ENCODE measurements around the gene DCDC1.

The DCDC1 gene

GRCh38 chr11:30917859-30918478, 451.6 kb downstream of the DCDC1 start:
- no peak overlapping the region for H3K27ac ChIP-seq (ENCODE audit: low read depth, low read length)
- peaks cover 69% of the 10 kb centered on the region for H3K27me3 ChIP-seq (ENCODE audit: insufficient read depth, low read length)
- no peaks in the 10 kb centered on the region for H3K4me1 ChIP-seq (ENCODE audit: control insufficient read depth, insufficient read depth, low read length, unreplicated experiment)
- H3K36me3 ChIP-seq (ENCODE audit: insufficient read depth, low read length) = no peaks in the 10 kb centered on the region
- no peak overlapping the region for H3K4me3 ChIP-seq (ENCODE audit: low read depth, low read length)
- H3K79me2 ChIP-seq (ENCODE audit: control insufficient read depth, insufficient read depth, low read length, unreplicated experiment) = no peaks in the 10 kb centered on the region
- H2AFZ ChIP-seq (ENCODE audit: low read length, unreplicated experiment) = no peak overlapping the region

GRCh38 chr11:30917266-30917665, 452.3 kb downstream of the DCDC1 start:
- H3K27ac ChIP-seq (ENCODE audit: low read depth, low read length) = no peak overlapping the region
- H2AFZ ChIP-seq (ENCODE audit: low read length, unreplicated experiment) = no peak overlapping the region
- H3K27me3 ChIP-seq (ENCODE audit: insufficient read depth, low read length) = peaks cover 68% of the 10 kb centered on the region
- H3K79me2 ChIP-seq (ENCODE audit: control insufficient read depth, insufficient read depth, low read length, unreplicated experiment) = no peaks in the 10 kb centered on the region
- no peak overlapping the region for H3K4me3 ChIP-seq (ENCODE audit: low read depth, low read length)
- no peaks in the 10 kb centered on the region for H3K4me1 ChIP-seq (ENCODE audit: control insufficient read depth, insufficient read depth, low read length, unreplicated experiment)
- H3K36me3 ChIP-seq (ENCODE audit: insufficient read depth, low read length) = no peaks in the 10 kb centered on the region

- H2AFZ ChIP-seq (ENCODE audit: low read length, unreplicated experiment) = no peak overlapping the region
- no peak overlapping the region for H3K4me3 ChIP-seq (ENCODE audit: low read depth, low read length)
- H3K4me1 ChIP-seq (ENCODE audit: control insufficient read depth, insufficient read depth, low read length, unreplicated experiment) = no peaks in the 10 kb centered on the region
- H3K36me3 ChIP-seq (ENCODE audit: insufficient read depth, low read length) = no peaks in the 10 kb centered on the region
- H3K27me3 ChIP-seq (ENCODE audit: insufficient read depth, low read length) = peaks cover 65% of the 10 kb centered on the region
- H3K79me2 ChIP-seq (ENCODE audit: control insufficient read depth, insufficient read depth, low read length, unreplicated experiment) = no peaks in the 10 kb centered on the region
- no peak overlapping the region for H3K27ac ChIP-seq (ENCODE audit: low read depth, low read length)
Measured at GRCh38 chr11:30916764-30917163, 452.8 kb downstream of the DCDC1 start.

- Histone ChIP-seq H3K36me3 (ENCODE audit: insufficient read depth, low read length) (no peaks in the 10 kb centered on the region), H3K27ac (ENCODE audit: low read depth, low read length) (no peak overlapping the region), H3K79me2 (ENCODE audit: control insufficient read depth, insufficient read depth, low read length, unreplicated experiment) (no peaks in the 10 kb centered on the region), H3K4me3 (ENCODE audit: low read depth, low read length) (no peak overlapping the region), H2AFZ (ENCODE audit: low read length, unreplicated experiment) (no peak overlapping the region), H3K4me1 (ENCODE audit: control insufficient read depth, insufficient read depth, low read length, unreplicated experiment) (no peaks in the 10 kb centered on the region), H3K27me3 (ENCODE audit: insufficient read depth, low read length) (peaks cover 47% of the 10 kb centered on the region)
Measured at GRCh38 chr11:30914143-30914762, 455.3 kb downstream of the DCDC1 start.

- Histone ChIP-seq H2AFZ (ENCODE audit: low read length, unreplicated experiment) (no peak overlapping the region), H3K27me3 (ENCODE audit: insufficient read depth, low read length) (peaks cover 26% of the 10 kb centered on the region), H3K79me2 (ENCODE audit: control insufficient read depth, insufficient read depth, low read length, unreplicated experiment) (no peaks in the 10 kb centered on the region), H3K4me3 (ENCODE audit: low read depth, low read length) (no peak overlapping the region), H3K27ac (ENCODE audit: low read depth, low read length) (no peak overlapping the region), H3K4me1 (ENCODE audit: control insufficient read depth, insufficient read depth, low read length, unreplicated experiment) (no peaks in the 10 kb centered on the region), H3K36me3 (ENCODE audit: insufficient read depth, low read length) (no peaks in the 10 kb centered on the region)
Measured at GRCh38 chr11:30911247-30911646, 458.3 kb downstream of the DCDC1 start.

- Histone ChIP-seq H3K27ac (ENCODE audit: low read depth, low read length) (no peak overlapping the region), H3K79me2 (ENCODE audit: control insufficient read depth, insufficient read depth, low read length, unreplicated experiment) (no peaks in the 10 kb centered on the region), H3K36me3 (ENCODE audit: insufficient read depth, low read length) (no peaks in the 10 kb centered on the region), H3K4me1 (ENCODE audit: control insufficient read depth, insufficient read depth, low read length, unreplicated experiment) (no peaks in the 10 kb centered on the region), H3K27me3 (ENCODE audit: insufficient read depth, low read length) (peaks cover 6% of the 10 kb centered on the region; the same call in 1 of the 2 replicates), H2AFZ (ENCODE audit: low read length, unreplicated experiment) (no peak overlapping the region), H3K4me3 (ENCODE audit: low read depth, low read length) (no peak overlapping the region)
Measured at GRCh38 chr11:30908857-30909256, 460.7 kb downstream of the DCDC1 start.

GRCh38 chr11:30908272-30908671, 461.3 kb downstream of the DCDC1 start:
- Histone ChIP-seq H3K27me3 (ENCODE audit: insufficient read depth, low read length) (0 out of 2 replicates have a peak, but pooled peaks cover under 1% of the 10 kb centered on the region), H3K27ac (ENCODE audit: low read depth, low read length) (no peak overlapping the region), H3K36me3 (ENCODE audit: insufficient read depth, low read length) (no peaks in the 10 kb centered on the region), H3K4me1 (ENCODE audit: control insufficient read depth, insufficient read depth, low read length, unreplicated experiment) (no peaks in the 10 kb centered on the region), H2AFZ (ENCODE audit: low read length, unreplicated experiment) (no peak overlapping the region), H3K4me3 (ENCODE audit: low read depth, low read length) (no peak overlapping the region), H3K79me2 (ENCODE audit: control insufficient read depth, insufficient read depth, low read length, unreplicated experiment) (no peaks in the 10 kb centered on the region)

GRCh38 chr11:30902929-30903328, 466.6 kb downstream of the DCDC1 start:
- Histone ChIP-seq H3K36me3 (ENCODE audit: insufficient read depth, low read length) (no peaks in the 10 kb centered on the region), H2AFZ (ENCODE audit: low read length, unreplicated experiment) (no peak overlapping the region), H3K27ac (ENCODE audit: low read depth, low read length) (no peak overlapping the region), H3K4me3 (ENCODE audit: low read depth, low read length) (no peak overlapping the region), H3K4me1 (ENCODE audit: control insufficient read depth, insufficient read depth, low read length, unreplicated experiment) (no peaks in the 10 kb centered on the region), H3K27me3 (ENCODE audit: insufficient read depth, low read length) (no peaks in the 10 kb centered on the region), H3K79me2 (ENCODE audit: control insufficient read depth, insufficient read depth, low read length, unreplicated experiment) (no peaks in the 10 kb centered on the region)

GRCh38 chr11:30895046-30895445, 474.5 kb downstream of the DCDC1 start:
- no peak overlapping the region for H3K4me3 ChIP-seq (ENCODE audit: low read depth, low read length)
- no peaks in the 10 kb centered on the region for H3K36me3 ChIP-seq (ENCODE audit: insufficient read depth, low read length)
- no peak overlapping the region for H3K27ac ChIP-seq (ENCODE audit: low read depth, low read length)
- H2AFZ ChIP-seq (ENCODE audit: low read length, unreplicated experiment) = no peak overlapping the region
- no peaks in the 10 kb centered on the region for H3K27me3 ChIP-seq (ENCODE audit: insufficient read depth, low read length)
- H3K79me2 ChIP-seq (ENCODE audit: control insufficient read depth, insufficient read depth, low read length, unreplicated experiment) = no peaks in the 10 kb centered on the region
- H3K4me1 ChIP-seq (ENCODE audit: control insufficient read depth, insufficient read depth, low read length, unreplicated experiment) = no peaks in the 10 kb centered on the region

GRCh38 chr11:30893318-30893717, 476.2 kb downstream of the DCDC1 start:
- H3K36me3 ChIP-seq (ENCODE audit: insufficient read depth, low read length) = no peaks in the 10 kb centered on the region

GRCh38 chr11:30889143-30889794, 480.3 kb downstream of the DCDC1 start:
- Histone ChIP-seq H3K36me3 (ENCODE audit: insufficient read depth, low read length) (no peaks in the 10 kb centered on the region), H3K4me1 (ENCODE audit: control insufficient read depth, insufficient read depth, low read length, unreplicated experiment) (no peaks in the 10 kb centered on the region), H3K27ac (ENCODE audit: low read depth, low read length) (no peak overlapping the region), H3K79me2 (ENCODE audit: control insufficient read depth, insufficient read depth, low read length, unreplicated experiment) (no peaks in the 10 kb centered on the region), H3K4me3 (ENCODE audit: low read depth, low read length) (no peak overlapping the region), H3K27me3 (ENCODE audit: insufficient read depth, low read length) (no peaks in the 10 kb centered on the region), H2AFZ (ENCODE audit: low read length, unreplicated experiment) (no peak overlapping the region)

More at GRCh38 chr11:30893318-30893717, 476.2 kb downstream of the DCDC1 start:
- H3K4me1 ChIP-seq (ENCODE audit: control insufficient read depth, insufficient read depth, low read length, unreplicated experiment) = no peaks in the 10 kb centered on the region
- H3K79me2 ChIP-seq (ENCODE audit: control insufficient read depth, insufficient read depth, low read length, unreplicated experiment) = no peaks in the 10 kb centered on the region
- no peak overlapping the region for H3K4me3 ChIP-seq (ENCODE audit: low read depth, low read length)
- no peak overlapping the region for H3K27ac ChIP-seq (ENCODE audit: low read depth, low read length)
- H3K27me3 ChIP-seq (ENCODE audit: insufficient read depth, low read length) = no peaks in the 10 kb centered on the region
- no peak overlapping the region for H2AFZ ChIP-seq (ENCODE audit: low read length, unreplicated experiment)
